Measurements from ENCODE around the gene NLRP7. TPM values are rescaled to one million over a fixed set of nuclear protein-coding genes. Genes with fewer than 3 reads are reported as not detected.
"Not testable (repeated sequence)": the region's sequence is repeated elsewhere in the genome, so short reads cannot be mapped to it uniquely, and the experiment has no call there.

Gene NLRP7
- total RNA-seq, 1 experiment from 2014 or later = not detected

- no peaks in the 10 kb centered on the region for H3K4me1 ChIP-seq (ENCODE audit: insufficient read depth, low read length, poor library complexity, severe bottlenecking)
- no TSS peak for BruUV-seq (replicated peaks)
- no peaks in the 10 kb centered on the region for H3K9me3 ChIP-seq (ENCODE audit: low read depth, low read length, poor library complexity, severe bottlenecking)
- peaks cover 4% of the 10 kb centered on the region for H3K36me3 ChIP-seq (ENCODE audit: insufficient read depth, low read length, poor library complexity, severe bottlenecking)
- H3K27me3 ChIP-seq (replicated peaks; ENCODE audit: insufficient read depth, low read depth, low read length, poor library complexity) = no peaks in the 10 kb centered on the region
- no peak overlapping the region for H3K27ac ChIP-seq (ENCODE audit: low read depth, low read length, poor library complexity, severe bottlenecking)
- no peak for DNase-seq (ENCODE audit: low spot score)
- H3K4me3 ChIP-seq (ENCODE audit: low read depth, low read length, poor library complexity, severe bottlenecking) = no peak overlapping the region
- TF ChIP-seq EZH2 (IDR thresholded peaks at IDR 0.05; ENCODE audit: borderline replicate concordance, low read depth, low read length, poor library complexity, severe bottlenecking) = no peak
- no peak for TF ChIP-seq CTCF (conservative IDR thresholded peaks at IDR 0.05; ENCODE audit: low read depth, low read length)
- intact Hi-C loops (cut with micrococcal nuclease; ENCODE audit: unreplicated experiment) = no loop called here
- ChIA-PET CTCF (no interaction called here), POLR2A (ENCODE audit: low non-redundant PET) (no interaction called here)
Measured at GRCh38 chr19:54969647-54970046, 22.3 kb upstream of the NLRP7 start.

DNA sequence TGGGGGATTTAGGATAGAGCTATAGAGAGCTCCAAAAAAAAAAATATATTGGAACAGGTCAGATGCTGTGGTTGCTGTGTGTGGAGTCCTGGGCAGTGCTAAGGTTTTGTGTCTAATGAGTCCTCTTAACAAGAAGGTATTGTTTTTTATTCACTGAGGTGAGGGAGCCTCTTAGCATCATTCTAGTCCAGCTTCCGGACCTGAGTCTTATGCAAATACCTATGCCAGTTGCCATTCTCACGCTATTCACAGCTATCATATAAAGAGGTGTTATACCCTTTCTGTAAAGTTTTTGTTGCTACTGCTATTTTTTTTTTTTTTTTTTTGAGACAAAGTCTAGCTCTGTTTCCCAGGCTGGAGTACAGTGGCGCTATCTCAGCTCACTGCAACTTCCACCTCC, 20.3 kb upstream of the NLRP7 start:
- H3K9me3 ChIP-seq (ENCODE audit: low read depth, low read length, poor library complexity, severe bottlenecking) = no peaks in the 10 kb centered on the region
- TF ChIP-seq EZH2 (IDR thresholded peaks at IDR 0.05; ENCODE audit: borderline replicate concordance, low read depth, low read length, poor library complexity, severe bottlenecking) = no peak
- no peak for TF ChIP-seq CTCF (conservative IDR thresholded peaks at IDR 0.05; ENCODE audit: low read depth, low read length)
- H3K4me1 ChIP-seq (ENCODE audit: insufficient read depth, low read length, poor library complexity, severe bottlenecking) = no peaks in the 10 kb centered on the region
- ChIA-PET CTCF (interaction anchor here (0.6 kb wide), 1 partner anchor 49 kb away, joined by 3 read pairs; no protein-coding TSS in a partner anchor), POLR2A (ENCODE audit: low non-redundant PET) (interaction anchor here (0.6 kb wide), 1 partner anchor 866 kb away, joined by 4 read pairs; no protein-coding TSS in a partner anchor)
- peaks cover 4% of the 10 kb centered on the region for H3K36me3 ChIP-seq (ENCODE audit: insufficient read depth, low read length, poor library complexity, severe bottlenecking)
- intact Hi-C loops (cut with micrococcal nuclease; ENCODE audit: unreplicated experiment) = no loop called here
- no peaks in the 10 kb centered on the region for H3K27me3 ChIP-seq (replicated peaks; ENCODE audit: insufficient read depth, low read depth, low read length, poor library complexity)
- no peak overlapping the region for H3K4me3 ChIP-seq (ENCODE audit: low read depth, low read length, poor library complexity, severe bottlenecking)
- no peak overlapping the region for H3K27ac ChIP-seq (ENCODE audit: low read depth, low read length, poor library complexity, severe bottlenecking)
- DNase-seq (ENCODE audit: low spot score) = no peak
- BruUV-seq (replicated peaks) = no TSS peak

DNA sequence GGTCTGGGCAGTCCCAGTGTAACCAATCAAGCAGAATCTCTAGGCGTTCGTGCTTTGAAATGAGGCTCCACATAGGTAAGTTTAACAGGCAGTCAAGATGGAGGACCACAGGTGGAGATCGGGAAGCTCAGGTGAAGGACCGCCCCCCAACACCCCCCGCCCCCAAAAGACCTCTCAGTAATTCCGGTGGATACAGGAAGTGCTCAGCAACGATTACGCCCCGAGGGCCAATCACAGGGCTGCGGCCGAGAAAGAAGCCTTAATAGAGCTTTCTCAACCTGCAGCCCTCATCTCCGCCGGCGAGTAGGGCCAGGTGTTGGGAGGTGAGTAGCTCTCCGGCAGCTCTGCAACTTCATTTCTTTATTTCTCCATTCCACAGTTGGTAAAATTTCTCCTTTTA, 17.7 kb upstream of the NLRP7 start:
- H3K9me3 ChIP-seq (ENCODE audit: low read depth, low read length, poor library complexity, severe bottlenecking); POLR2A ChIA-PET (ENCODE audit: low non-redundant PET); H3K27ac ChIP-seq (ENCODE audit: low read depth, low read length, poor library complexity, severe bottlenecking); DNase-seq (ENCODE audit: low spot score); H3K4me1 ChIP-seq (ENCODE audit: insufficient read depth, low read length, poor library complexity, severe bottlenecking); CTCF ChIA-PET; H3K36me3 ChIP-seq (ENCODE audit: insufficient read depth, low read length, poor library complexity, severe bottlenecking); BruUV-seq (replicated peaks); intact Hi-C loops (cut with micrococcal nuclease; ENCODE audit: unreplicated experiment); H3K27me3 ChIP-seq (replicated peaks; ENCODE audit: insufficient read depth, low read depth, low read length, poor library complexity); H3K4me3 ChIP-seq (ENCODE audit: low read depth, low read length, poor library complexity, severe bottlenecking): not testable (repeated sequence)

- no peaks in the 10 kb centered on the region for H3K4me1 ChIP-seq (ENCODE audit: insufficient read depth, low read length, poor library complexity, severe bottlenecking)
- no TSS peak for BruUV-seq (replicated peaks)
- no peaks in the 10 kb centered on the region for H3K9me3 ChIP-seq (ENCODE audit: low read depth, low read length, poor library complexity, severe bottlenecking)
- POLR2A ChIA-PET (ENCODE audit: low non-redundant PET) = no interaction called here
- TF ChIP-seq EZH2 (IDR thresholded peaks at IDR 0.05; ENCODE audit: borderline replicate concordance, low read depth, low read length, poor library complexity, severe bottlenecking) (no peak), CTCF (conservative IDR thresholded peaks at IDR 0.05; ENCODE audit: low read depth, low read length) (no peak)
- H3K27me3 ChIP-seq (replicated peaks; ENCODE audit: insufficient read depth, low read depth, low read length, poor library complexity) = no peaks in the 10 kb centered on the region
- intact Hi-C loops (cut with micrococcal nuclease; ENCODE audit: unreplicated experiment) = no loop called here
- no peak overlapping the region for H3K27ac ChIP-seq (ENCODE audit: low read depth, low read length, poor library complexity, severe bottlenecking)
- DNase-seq (ENCODE audit: low spot score) = no peak
- H3K4me3 ChIP-seq (ENCODE audit: low read depth, low read length, poor library complexity, severe bottlenecking) = no peak overlapping the region
- no peaks in the 10 kb centered on the region for H3K36me3 ChIP-seq (ENCODE audit: insufficient read depth, low read length, poor library complexity, severe bottlenecking)
- CTCF ChIA-PET = no interaction called here
Measured at GRCh38 chr19:54959840-54960239, 12.5 kb upstream of the NLRP7 start.
